Activated naive CD4-positive, alpha-beta T cell treated with anti-CD3 and anti-CD28 coated beads, Interleukin-2, amount 50 U/mL, for 16 hours (primary cell): ENCODE data around the gene PRKCE.

Experiments
- DNase-seq: peaks from one replicate; pipeline ENCODE4 v3.0.0-alpha.2; 2020

Gene PRKCE

DNA sequence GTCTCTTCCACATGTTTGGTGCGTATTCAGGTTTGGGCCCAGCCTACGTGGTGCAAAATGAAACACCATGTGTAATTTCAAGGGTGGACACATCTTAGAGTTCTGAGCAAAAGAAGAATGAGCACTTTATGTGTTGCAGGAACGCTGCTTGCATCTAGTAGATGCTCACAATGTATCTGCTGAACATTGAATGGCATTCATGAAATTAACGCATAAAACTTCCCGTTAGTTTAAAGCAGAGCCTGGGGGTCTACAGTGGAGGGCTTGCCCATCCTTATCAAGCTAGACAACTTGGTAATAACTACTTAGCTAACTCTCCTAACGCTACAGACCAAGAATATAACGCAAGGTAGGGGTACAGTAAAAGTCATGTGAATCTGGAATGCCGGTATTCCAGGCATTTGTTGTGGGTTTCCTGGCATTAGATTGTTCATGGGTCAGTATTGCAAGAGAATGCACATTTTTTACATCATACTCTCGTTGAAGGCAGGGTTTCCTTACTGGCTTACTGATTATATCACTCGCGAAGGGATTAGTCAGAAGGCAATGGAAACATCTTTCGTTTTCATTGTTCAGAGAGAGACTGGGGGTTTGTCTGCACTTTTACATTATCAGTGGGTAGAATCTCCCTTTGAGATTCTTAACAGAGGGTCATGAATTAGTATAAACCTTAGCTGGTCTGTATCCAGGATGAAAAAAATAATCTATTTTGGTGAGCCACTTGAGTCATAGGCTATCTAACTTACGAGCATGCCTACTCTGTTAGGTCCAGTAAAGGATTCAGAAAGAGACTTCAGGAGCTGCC is 416.2 kb downstream of the PRKCE start:
- no peak for DNase-seq

GRCh38 chr2:46068636-46069035 is 417.2 kb downstream of the PRKCE start:
- no peak for DNase-seq

DNA sequence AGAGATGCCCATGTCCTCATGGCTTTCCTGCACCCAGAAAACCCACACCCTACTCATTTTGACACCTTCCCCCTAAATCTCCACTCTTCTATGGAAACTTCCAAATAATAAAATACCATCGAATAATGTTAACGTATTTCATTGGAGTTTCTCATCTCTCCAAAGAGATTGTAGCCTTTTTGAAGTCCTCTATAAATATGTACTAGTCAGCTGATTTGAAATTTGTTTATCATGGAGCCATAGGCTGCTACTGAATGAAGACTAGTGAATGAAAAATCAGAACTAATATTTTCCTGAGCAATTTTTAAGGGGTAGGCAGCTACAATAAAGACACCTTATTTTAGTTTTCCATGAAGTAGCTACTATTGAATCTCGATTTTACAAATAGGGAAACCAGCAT is 419.6 kb downstream of the PRKCE start:
- DNase-seq: no peak

- DNase-seq: no peak
Measured at GRCh38 chr2:46072101-46072820, 420.8 kb downstream of the PRKCE start.

DNA sequence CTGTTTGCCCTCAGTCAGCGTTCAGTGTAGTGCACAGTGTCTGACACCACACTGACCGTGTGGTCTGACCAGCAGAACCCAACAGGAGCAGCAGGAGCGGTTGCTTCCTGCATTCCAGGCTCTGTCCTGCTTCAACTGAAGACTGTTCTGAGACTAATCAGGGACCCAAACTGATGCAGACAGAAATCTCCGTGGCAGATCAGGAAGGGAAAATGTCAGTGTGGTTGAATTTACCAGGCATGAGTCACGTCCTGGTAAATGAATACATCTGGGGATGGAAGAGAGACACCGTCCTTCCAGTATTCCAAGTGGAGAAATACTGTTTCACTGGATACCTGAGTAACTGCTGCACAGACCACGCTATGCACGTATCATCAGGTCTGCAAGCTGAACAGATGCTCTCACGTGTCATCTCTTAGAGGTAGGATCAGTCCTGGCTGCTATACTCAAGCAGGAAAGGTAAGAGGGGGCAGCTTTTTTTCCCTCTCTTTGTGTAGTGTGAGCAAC is 422.1 kb downstream of the PRKCE start:
- no peak for DNase-seq

GRCh38 chr2:46074501-46074900 is 423.0 kb downstream of the PRKCE start:
- no peak for DNase-seq

- DNase-seq: no peak
Measured at GRCh38 chr2:46075848-46076247, 424.4 kb downstream of the PRKCE start.

DNA sequence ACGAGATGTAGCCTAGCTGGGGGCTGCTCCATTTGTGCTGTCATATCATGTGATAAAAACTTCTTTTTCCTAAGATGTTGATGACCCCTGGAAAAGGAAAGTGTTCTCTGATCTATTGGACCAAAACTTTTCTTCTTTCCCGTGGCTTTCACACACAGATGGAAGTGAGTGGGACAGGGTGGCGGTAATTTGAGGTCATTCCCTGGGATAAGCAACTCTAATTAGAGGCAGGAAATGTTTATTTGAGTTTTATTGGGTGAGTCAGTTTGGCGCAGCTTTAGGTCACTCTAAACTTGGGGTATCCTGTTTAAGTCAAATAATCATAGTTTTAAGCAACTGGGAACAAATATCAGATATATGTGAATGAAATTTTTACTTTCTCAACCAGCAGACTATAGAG is 424.8 kb downstream of the PRKCE start:
- no peak for DNase-seq

DNA sequence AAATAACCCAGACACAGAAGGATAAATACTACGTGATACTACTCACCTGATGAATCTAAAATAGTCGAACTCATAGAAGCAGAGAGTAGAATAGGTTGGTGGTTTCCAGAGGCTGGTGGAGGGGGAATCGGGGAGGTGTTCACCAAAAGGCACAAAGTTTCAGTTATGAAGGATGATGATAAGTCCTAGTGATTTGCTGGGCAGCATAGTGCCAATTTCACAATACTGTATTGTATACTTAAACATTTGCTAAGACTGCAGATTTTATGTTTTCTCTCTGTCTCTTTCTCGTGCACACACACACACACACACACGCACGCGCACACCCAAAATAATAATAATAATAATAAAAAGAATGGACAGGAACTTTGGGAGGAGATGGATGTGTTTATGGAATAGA is 425.4 kb downstream of the PRKCE start:
- DNase-seq: no peak

- no peak for DNase-seq
Measured at GRCh38 chr2:46077522-46078107, 426.1 kb downstream of the PRKCE start.

DNA sequence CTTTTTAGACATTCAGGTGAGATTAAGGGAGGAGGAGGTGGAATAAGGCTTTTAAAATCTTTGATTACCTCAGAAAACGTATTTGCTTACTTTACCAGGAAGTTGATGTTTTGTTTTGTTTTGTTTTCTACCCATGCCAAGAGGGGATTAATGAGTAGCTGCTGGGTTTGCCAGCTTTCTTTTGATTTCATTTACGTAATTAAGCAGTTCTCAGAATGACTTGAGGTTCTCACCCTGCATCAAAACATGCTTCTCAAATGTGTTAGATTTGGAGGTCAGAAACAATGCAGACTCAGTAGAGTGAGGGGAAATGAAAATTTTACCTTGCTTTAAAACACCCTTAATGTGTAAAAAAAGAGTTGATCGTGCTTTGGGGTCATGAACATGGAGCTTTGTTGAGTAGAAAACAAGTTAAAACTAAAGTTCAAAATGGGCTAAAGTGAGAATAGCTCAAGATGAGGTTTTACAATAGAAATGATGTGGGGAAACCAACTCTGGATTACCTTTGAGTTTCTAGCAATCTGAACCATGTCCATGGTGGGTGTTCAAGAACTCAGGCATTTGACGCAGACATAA is 428.6 kb downstream of the PRKCE start:
- DNase-seq: no peak

DNA sequence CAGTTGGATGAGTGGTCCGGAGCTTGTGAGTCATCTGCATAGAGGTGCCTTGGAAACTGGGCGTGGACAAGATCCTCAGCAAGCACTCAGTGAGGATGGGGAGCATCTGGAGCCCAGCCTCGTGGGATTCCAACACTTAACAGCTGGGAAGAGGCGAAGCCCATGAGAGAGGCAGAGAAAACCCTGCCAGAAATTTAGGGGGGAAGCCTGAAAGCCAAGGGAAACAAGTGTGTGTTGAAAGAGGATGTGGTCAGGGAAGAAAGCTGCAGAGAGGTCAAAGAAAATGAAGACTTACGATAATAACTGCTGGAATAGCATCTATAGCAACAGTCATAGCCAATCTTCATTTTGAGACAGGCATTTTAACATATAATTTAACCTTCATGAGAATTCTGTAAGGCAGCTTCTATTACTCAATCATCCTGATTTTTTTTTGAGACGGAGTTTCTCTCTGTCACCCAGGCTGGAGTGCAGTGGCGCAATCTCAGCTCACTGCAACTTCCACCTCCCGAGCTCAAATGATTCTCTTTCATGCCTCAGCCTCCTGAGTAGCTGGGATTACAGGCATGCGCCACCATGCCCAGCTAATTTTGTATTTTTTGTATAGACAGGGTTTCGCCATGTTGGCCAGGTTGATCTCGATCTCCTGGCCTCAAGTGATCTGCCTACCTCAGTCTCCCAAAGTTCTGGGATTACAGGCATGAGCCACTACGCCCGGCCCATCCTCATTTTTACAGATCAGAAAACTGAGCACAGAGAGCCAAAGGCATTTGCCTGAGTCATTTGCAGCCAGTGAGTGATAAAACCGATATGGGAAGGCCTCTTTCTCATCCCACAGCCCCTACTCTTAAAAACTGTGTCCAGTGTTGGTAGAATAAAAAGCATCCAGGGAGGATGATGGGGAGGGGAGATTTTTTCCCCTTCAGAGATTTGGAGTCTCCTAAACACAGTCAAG is 431.3 kb downstream of the PRKCE start:
- no peak for DNase-seq

DNA sequence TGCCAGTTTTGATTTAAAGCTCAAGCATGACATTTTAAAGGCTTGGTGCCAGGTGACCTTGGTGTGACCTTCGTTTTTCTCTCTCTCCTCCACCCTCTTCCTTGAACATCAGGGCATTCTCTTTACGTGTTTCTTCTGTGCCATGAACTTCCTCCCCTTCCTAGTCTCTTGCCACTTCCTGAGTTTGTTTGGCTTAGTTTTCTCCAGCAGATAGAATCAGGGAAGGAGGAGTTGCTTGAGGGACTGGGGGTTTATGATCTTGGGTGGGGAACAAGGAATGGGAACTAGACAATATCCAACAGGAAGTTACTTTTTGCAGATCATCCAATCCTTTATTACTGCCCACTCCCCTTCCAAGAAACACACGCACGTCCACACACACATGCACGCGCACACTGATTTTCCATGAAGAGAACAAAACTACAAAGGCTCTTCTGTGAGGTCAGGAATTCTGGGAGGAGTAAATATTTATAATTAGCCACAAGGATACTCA is 435.1 kb downstream of the PRKCE start:
- DNase-seq: no peak

DNA sequence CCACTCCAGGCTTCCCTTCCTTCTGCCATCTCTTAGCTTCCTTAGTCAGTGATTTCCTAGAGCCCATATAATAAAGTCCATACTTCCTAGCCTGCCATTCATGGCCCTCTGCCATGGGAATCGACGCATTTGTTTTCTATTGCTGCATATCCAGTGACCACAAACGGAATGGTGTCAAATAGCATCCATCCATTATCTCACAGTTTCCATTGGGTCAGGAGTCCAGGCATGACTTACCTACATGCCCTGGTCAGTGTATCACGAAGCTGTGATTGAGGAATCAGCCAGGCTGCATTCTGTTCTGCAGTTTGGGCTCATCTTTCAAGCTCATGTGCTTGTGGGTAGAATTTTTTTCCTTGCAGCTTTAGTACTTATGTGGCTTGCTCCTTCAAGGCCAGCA is 436.0 kb downstream of the PRKCE start:
- DNase-seq: no peak

GRCh38 chr2:46091004-46091403 is 439.5 kb downstream of the PRKCE start:
- no peak for DNase-seq

GRCh38 chr2:46091961-46092667 is 440.6 kb downstream of the PRKCE start:
- no peak for DNase-seq

GRCh38 chr2:46094689-46095088 is 443.2 kb downstream of the PRKCE start:
- no peak for DNase-seq

DNA sequence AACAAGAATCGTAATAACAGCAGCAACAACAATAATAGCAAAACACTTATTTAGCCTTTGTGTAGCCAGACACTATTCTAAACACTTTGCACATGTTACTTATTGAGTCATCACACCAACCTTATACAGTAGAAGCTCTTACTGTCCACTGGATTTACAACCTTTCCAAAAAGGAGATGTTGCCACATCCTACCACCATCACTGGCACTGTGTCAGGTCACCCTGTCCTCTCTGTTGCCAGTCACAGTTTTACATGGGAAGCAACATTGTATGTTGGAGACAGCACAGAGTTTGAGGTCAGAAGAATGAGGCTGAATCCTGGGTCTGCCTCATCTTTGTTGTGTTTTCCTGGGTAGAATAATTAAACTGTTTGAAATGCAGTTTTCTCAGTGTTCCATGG is 444.4 kb downstream of the PRKCE start:
- no peak for DNase-seq

DNA sequence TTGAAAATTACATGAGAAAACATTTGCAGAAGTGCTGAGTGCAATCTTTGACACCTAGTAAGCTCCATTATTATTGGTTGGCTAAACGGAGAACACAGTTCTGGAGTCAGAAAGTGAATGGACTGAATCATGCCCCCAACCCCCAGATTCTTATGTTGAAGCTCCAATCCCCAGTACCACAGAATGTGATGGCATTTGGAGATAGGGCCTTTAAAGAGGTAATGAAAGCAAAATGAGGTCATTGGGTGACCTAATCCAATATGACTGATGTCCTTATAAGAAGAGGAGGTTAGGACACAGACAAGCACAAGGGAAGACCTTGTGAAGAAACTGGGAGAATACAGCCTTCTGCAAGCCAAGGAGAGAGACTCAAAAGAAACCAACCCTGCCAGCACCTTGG is 444.8 kb downstream of the PRKCE start:
- DNase-seq: no peak

DNA sequence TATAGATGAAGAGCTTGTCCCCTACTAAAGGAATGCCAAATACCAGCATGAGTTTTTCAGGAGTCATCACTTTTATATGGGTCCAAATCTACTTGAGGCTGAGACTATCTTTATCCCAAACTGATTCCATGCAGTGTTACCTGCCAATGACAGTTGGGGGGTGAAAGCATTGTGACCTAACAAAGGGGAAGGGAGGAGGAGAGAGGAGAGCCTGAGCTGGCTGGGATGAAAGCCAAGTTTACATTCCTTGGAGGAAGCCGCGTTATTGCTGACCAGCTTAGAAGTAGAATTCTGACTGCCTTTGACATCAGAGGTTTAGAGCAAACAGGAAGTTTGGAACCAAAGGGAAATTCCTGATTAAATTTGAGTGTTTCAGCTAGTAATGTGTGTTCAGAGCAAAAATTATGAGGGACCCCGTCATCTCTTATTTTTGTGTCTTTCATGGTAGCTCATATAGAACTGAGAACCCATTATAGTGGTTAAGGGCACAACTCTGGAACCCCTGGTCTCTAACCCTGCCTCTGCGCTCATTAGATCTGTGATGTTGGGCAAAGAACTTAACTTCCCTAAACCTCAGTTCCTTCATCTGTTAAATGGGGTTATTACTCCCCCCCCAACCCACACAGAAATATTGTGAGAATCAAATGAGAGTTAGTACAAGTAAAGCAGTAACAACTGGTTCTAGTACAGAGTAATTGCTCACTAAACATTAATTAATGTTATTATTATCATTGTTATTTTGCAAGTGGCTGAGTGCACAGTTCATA is 446.4 kb downstream of the PRKCE start:
- no peak for DNase-seq

GRCh38 chr2:46098621-46099062 is 447.2 kb downstream of the PRKCE start:
- DNase-seq: no peak
